Psoas muscle (tissue), 8 donors: ENCODE data around the gene SLC35F4. TPM values are rescaled to one million over a fixed set of nuclear protein-coding genes. Genes with fewer than 3 reads are reported as not detected.

Source experiments
- ATAC-seq, 4 donors: fragments of 200-7000 bp; cut with Tn5 transposase; one replicate each; pipeline ENCODE4 v1.9.1; 2020; ENCODE audit warnings: moderate library complexity in 3 of 4, mild to moderate bottlenecking in 2 of 4
- DNase-seq, 2 donors: peaks; one replicate each; pipeline ENCODE4 v3.0.0-alpha.2; 2020
- H3K27ac ChIP-seq: fragments of 200-600 bp; one replicate; pipeline ENCODE4 v1.8.0; 2022
- H3K27me3 ChIP-seq, 3 donors: fragments of 200-600 bp in 1 of 3; one replicate each; pipeline versions ENCODE4 v1.6.1 to v1.8.0; 2013 to 2022; ENCODE audit warnings: low read length in 2 of 3, mild to moderate bottlenecking in 2 of 3, moderate library complexity in 1 of 3; ENCODE audit not compliant: insufficient read depth in 3 of 3
- H3K36me3 ChIP-seq, 2 donors: fragments of 200-600 bp in 1 of 2; one replicate each; pipeline versions ENCODE4 v1.6.1 to v1.8.0; 2013 to 2022; ENCODE audit warnings: low read depth in 1 of 2, mild to moderate bottlenecking in 1 of 2, moderate library complexity in 1 of 2; ENCODE audit not compliant: insufficient read depth in 1 of 2
- H3K4me1 ChIP-seq: fragments of 200-600 bp; one replicate; pipeline ENCODE4 v1.8.0; 2022
- H3K4me3 ChIP-seq: fragments of 200-600 bp; one replicate; pipeline ENCODE4 v1.8.0; 2022; ENCODE audit warnings: mild to moderate bottlenecking
- H3K9me3 ChIP-seq: fragments of 200-600 bp; one replicate; pipeline ENCODE4 v1.8.0; 2022
- WGBS, 3 donors: extraction: QIAGEN DNeasy Blood & Tissue Kit; methylation state at CpG; one replicate each; pipeline versions ENCODE4 v1.1.6 to v1.1.7; 2013; 5-methylcytosine and 5-hydroxymethylcytosine counted together
- intact Hi-C, 2 donors: fragments of 100-400 bp; cut with DNase I; formaldehyde crosslinking; loops; one replicate each; pipeline versions ENCODE4 v1.11.0 to v1.14.2; 2022
- long read RNA-seq, 2 donors: library from polyadenylated mRNA; unstranded; transcript quantifications; one replicate each; pipeline ENCODE4 v2.0.0, GENCODE V29; 2021
- polyA plus RNA-seq, 3 donors: library from polyadenylated mRNA; stranded (reverse); fragments of 200-250 nt; gene quantifications; one replicate each; pipeline ENCODE4 v1.2.3, GENCODE V29; 2013
- total RNA-seq, 4 donors: library from RNA; stranded (reverse); fragmentation: NEBNext Ultra II Directional in 2 of 4; extraction: Animal tissue kit (Norgen Biotek cat#: 25700) in 2 of 4; gene quantifications; one replicate each; pipeline versions ENCODE4 v1.2.1 to v1.2.4, GENCODE V29; 2021 to 2023
- TF ChIP-seq, protein P1 (sequence below): fragments of 200-600 bp; IDR thresholded peaks from one replicate; pipeline ENCODE4 v1.8.0; 2022; ENCODE audit warnings: antibody characterized with exemption
- donor health status: healthy with polysubstance abuse.
- donor health status: DM: no; HTN: no; CAD: no; lungs with moderate emphysema.
- donor health status: Bipolar disorder and iron deficiency.
- donor health status: healthy.
- donor health status: DM: yes; HTN: yes; CAD: no.
- donor health status: DM: no; HTN: no; CAD: no.
- donor health status: DM: no; HTN: no; CAD: no.
- donor health status: DM: yes; HTN: yes; CAD: no.

The SLC35F4 gene
- total RNA-seq, result not detected
- not detected for polyA plus RNA-seq
- long read RNA-seq, donor 1, result 0 reads
- long read RNA-seq, donor 2, result 0 reads

GRCh38 chr14:57865403-57866198 lies at the start of gene SLC35F4:
SLC35F4 (minus strand) TSS chr14:57866092.
- ATAC-seq, result no peak
- 1 to 2% (median 1%) methylated on average over 42 to 91 of the region's 91 CpGs for WGBS, 3 donors
- TF ChIP-seq, protein P1, sequence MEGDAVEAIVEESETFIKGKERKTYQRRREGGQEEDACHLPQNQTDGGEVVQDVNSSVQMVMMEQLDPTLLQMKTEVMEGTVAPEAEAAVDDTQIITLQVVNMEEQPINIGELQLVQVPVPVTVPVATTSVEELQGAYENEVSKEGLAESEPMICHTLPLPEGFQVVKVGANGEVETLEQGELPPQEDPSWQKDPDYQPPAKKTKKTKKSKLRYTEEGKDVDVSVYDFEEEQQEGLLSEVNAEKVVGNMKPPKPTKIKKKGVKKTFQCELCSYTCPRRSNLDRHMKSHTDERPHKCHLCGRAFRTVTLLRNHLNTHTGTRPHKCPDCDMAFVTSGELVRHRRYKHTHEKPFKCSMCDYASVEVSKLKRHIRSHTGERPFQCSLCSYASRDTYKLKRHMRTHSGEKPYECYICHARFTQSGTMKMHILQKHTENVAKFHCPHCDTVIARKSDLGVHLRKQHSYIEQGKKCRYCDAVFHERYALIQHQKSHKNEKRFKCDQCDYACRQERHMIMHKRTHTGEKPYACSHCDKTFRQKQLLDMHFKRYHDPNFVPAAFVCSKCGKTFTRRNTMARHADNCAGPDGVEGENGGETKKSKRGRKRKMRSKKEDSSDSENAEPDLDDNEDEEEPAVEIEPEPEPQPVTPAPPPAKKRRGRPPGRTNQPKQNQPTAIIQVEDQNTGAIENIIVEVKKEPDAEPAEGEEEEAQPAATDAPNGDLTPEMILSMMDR, result no peak
- Histone ChIP-seq H3K27me3 (peaks cover 3 to 54% (median 14%) of the 10 kb centered on the region in 3 donors), H3K36me3 (no peaks in the 10 kb centered on the region), H3K4me3 (peak within 1 kb of the TSS; percentile 42), H3K9me3 (no peaks in the 10 kb centered on the region), H3K27ac (no peak within 1 kb of the TSS), H3K4me1 (no peaks in the 10 kb centered on the region)
- DNase-seq, result peak; percentile 13 to 54
- intact Hi-C loops, result no loop called here

GRCh38 chr14:57909626-57910025 lies 43.7 kb upstream of the SLC35F4 start:
- Histone ChIP-seq H3K27me3 (no peaks in the 10 kb centered on the region), H3K27ac (no peak overlapping the region), H3K9me3 (no peaks in the 10 kb centered on the region), H3K4me3 (no peak overlapping the region), H3K4me1 (no peaks in the 10 kb centered on the region), H3K36me3 (no peaks in the 10 kb centered on the region)
- intact Hi-C loops, result no loop called here
- TF ChIP-seq, protein P1, result no peak
- DNase-seq (no peak), ATAC-seq (no peak)

GRCh38 chr14:57903954-57904353 lies 38.1 kb upstream of the SLC35F4 start:
- no peaks in the 10 kb centered on the region for H3K9me3 ChIP-seq
- H3K4me3 ChIP-seq, result no peak overlapping the region
- TF ChIP-seq, protein P1, result no peak
- no peaks in the 10 kb centered on the region for H3K4me1 ChIP-seq
- 22 to 41% (median 24%) methylated on average over 1 of the region's 1 CpG for WGBS, 3 donors
- H3K27ac ChIP-seq, result no peak overlapping the region
- ATAC-seq, result no peak
- H3K27me3 ChIP-seq, result peaks cover 0 to 4% (median 0%) of the 10 kb centered on the region in 3 donors
- intact Hi-C loops, result no loop called here
- DNase-seq, result no peak
- H3K36me3 ChIP-seq, result no peaks in the 10 kb centered on the region

- Histone ChIP-seq H3K4me3 (no peak overlapping the region), H3K9me3 (no peaks in the 10 kb centered on the region), H3K27me3 (peaks cover 0 to 4% (median 0%) of the 10 kb centered on the region in 3 donors), H3K27ac (no peak overlapping the region), H3K4me1 (no peaks in the 10 kb centered on the region), H3K36me3 (no peaks in the 10 kb centered on the region)
- TF ChIP-seq, protein P1, result no peak
- DNase-seq, result no peak
- 62 to 73% (median 67%) methylated on average over 7 of the region's 7 CpGs for WGBS, 3 donors
- no peak for ATAC-seq
- intact Hi-C loops, result no loop called here
Observed at GRCh38 chr14:57898837-57899572, 33.1 kb upstream of the SLC35F4 start.
